IMR-90 (cell line): Measurements from ENCODE around the gene ERG. TPM values are rescaled to one million over a fixed set of nuclear protein-coding genes. Genes with fewer than 3 reads are reported as not detected.

ENCODE experiments used
- ATAC-seq: fragments of 200-7000 bp; cut with Tn5 transposase; 2 replicates; pipeline ENCODE4 v1.9.1; 2020; ENCODE audit warnings: low read depth, mild to moderate bottlenecking, moderate library complexity
- BruUV-seq: library from RNA; stranded (reverse); fragments of 400-500 nt; replicated peaks from 2 replicates; lab custom pipeline; 2021; lab: Mats Ljungman, UMichigan
- CTCF ChIA-PET: fragments of 300-600 bp; formaldehyde crosslinking; extraction: SDS; loops from one replicate; lab custom pipeline; 2021; ENCODE audit warnings: antibody characterized with exemption; lab: Yijun Ruan, JAX
- POLR2A ChIA-PET: fragments of 300-600 bp; sonication (Branson Sonifier 250); formaldehyde crosslinking; loops from one replicate; lab custom pipeline; 2022; ENCODE audit warnings: antibody characterized with exemption; ENCODE audit not compliant: unreplicated experiment; lab: Charles Lee
- DNase-seq: peaks from one replicate; pipeline ENCODE4 v3.0.0; 2013
- H2AFZ ChIP-seq: replicated peaks from 2 replicates; pipeline ENCODE3; 2013; ENCODE audit warnings: low read length, mild to moderate bottlenecking; ENCODE audit not compliant: poor library complexity
- H2AK5ac ChIP-seq: 2 replicates; pipeline ENCODE4 v1.6.1; 2013; ENCODE audit warnings: low read depth, low read length, inconsistent platforms
- H2AK9ac ChIP-seq: replicated peaks from 2 replicates; pipeline ENCODE3; 2013; ENCODE audit warnings: mild to moderate bottlenecking, low read depth, low read length, moderate library complexity; ENCODE audit not compliant: poor library complexity
- H2BK120ac ChIP-seq: 2 replicates; pipeline ENCODE4 v1.6.1; 2013; ENCODE audit warnings: low read depth, low read length, inconsistent platforms
- H2BK15ac ChIP-seq: 3 replicates; pipeline ENCODE4 v1.6.1; 2013; ENCODE audit warnings: low read depth, low read length, inconsistent platforms
- H2BK20ac ChIP-seq: 2 replicates; pipeline ENCODE4 v1.6.1; 2013; ENCODE audit warnings: low read depth, mild to moderate bottlenecking, inconsistent platforms, low read length, moderate library complexity
- H2BK5ac ChIP-seq: 2 replicates; pipeline ENCODE4 v1.6.1; 2013; ENCODE audit warnings: mild to moderate bottlenecking, low read depth, low read length, inconsistent platforms; ENCODE audit not compliant: poor library complexity, severe bottlenecking
- H3K14ac ChIP-seq: replicated peaks from 2 replicates; pipeline ENCODE4 v1.6.1; 2013; ENCODE audit warnings: low read depth, low read length, inconsistent platforms
- H3K18ac ChIP-seq: 2 replicates; pipeline ENCODE4 v1.6.1; 2013; ENCODE audit warnings: low read depth, low read length, control low read depth
- H3K23ac ChIP-seq: 2 replicates; pipeline ENCODE4 v1.6.1; 2013; ENCODE audit warnings: low read depth, low read length, inconsistent platforms
- H3K27ac ChIP-seq: 2 replicates; pipeline ENCODE4 v1.5.1; 2013; ENCODE audit warnings: mild to moderate bottlenecking, control low read depth, low read length; ENCODE audit not compliant: insufficient read depth
- H3K27me3 ChIP-seq: 2 replicates; pipeline ENCODE4 v1.6.1; 2013; ENCODE audit warnings: low read length; ENCODE audit not compliant: control insufficient read depth, insufficient read depth
- H3K36me3 ChIP-seq: 2 replicates; pipeline ENCODE4 v1.6.1; 2013; ENCODE audit warnings: low read length, mixed read lengths; ENCODE audit not compliant: control insufficient read depth, insufficient read depth
- H3K4ac ChIP-seq: 2 replicates; pipeline ENCODE4 v1.6.1; 2013; ENCODE audit warnings: low read depth, low read length, inconsistent platforms
- H3K4me1 ChIP-seq: 2 replicates; pipeline ENCODE4 v1.6.1; 2013; ENCODE audit warnings: low read length, mixed read lengths; ENCODE audit not compliant: control insufficient read depth, insufficient read depth
- H3K4me2 ChIP-seq: 2 replicates; pipeline ENCODE4 v1.6.1; 2013; ENCODE audit warnings: low read depth, mild to moderate bottlenecking, control low read depth, low read length, moderate library complexity
- H3K4me3 ChIP-seq: 2 replicates; pipeline ENCODE4 v1.5.1; 2013; ENCODE audit warnings: low read depth, mild to moderate bottlenecking, control low read depth, low read length, moderate library complexity; ENCODE audit not compliant: insufficient read depth
- H3K56ac ChIP-seq: 2 replicates; pipeline ENCODE4 v1.6.1; 2013; ENCODE audit warnings: low read length, inconsistent platforms; ENCODE audit not compliant: insufficient read depth; ENCODE audit errors: extremely low read depth
- H3K79me1 ChIP-seq, 2 experiments: 2 replicates each; pipeline ENCODE4 v1.6.1; 2013; ENCODE audit warnings: low read length in 2 of 2, inconsistent platforms in 1 of 2, low read depth in 1 of 2
- H3K9ac ChIP-seq: 2 replicates; pipeline ENCODE4 v1.6.1; 2013; ENCODE audit warnings: low read depth, low read length, control low read depth
- H3K9me1 ChIP-seq: 2 replicates; pipeline ENCODE4 v1.6.1; 2013; ENCODE audit warnings: low read length, inconsistent platforms; ENCODE audit not compliant: insufficient read depth
- H3K9me3 ChIP-seq: 2 replicates; pipeline ENCODE4 v1.6.1; 2013; ENCODE audit warnings: low read length; ENCODE audit not compliant: control insufficient read depth, insufficient read depth
- H4K20me1 ChIP-seq: 2 replicates; pipeline ENCODE4 v1.6.1; 2013; ENCODE audit warnings: low read length, inconsistent platforms; ENCODE audit not compliant: insufficient read depth
- H4K5ac ChIP-seq: 2 replicates; pipeline ENCODE4 v1.6.1; 2013; ENCODE audit warnings: mild to moderate bottlenecking, low read depth, low read length, control low read depth
- H4K8ac ChIP-seq, 2 experiments: 2 replicates each; pipeline ENCODE4 v1.6.1; 2013; ENCODE audit warnings: low read depth in 2 of 2, low read length in 2 of 2, control low read depth in 1 of 2, inconsistent platforms in 1 of 2
- H4K91ac ChIP-seq: 2 replicates; pipeline ENCODE4 v1.6.1; 2013; ENCODE audit warnings: low read depth, low read length, inconsistent platforms; ENCODE audit not compliant: insufficient read depth
- CEBPB ChIP-seq: IDR thresholded peaks from 2 replicates; pipeline ENCODE4 v1.6.1; 2012; ENCODE audit warnings: low read depth, low read length, improper control_type of control experiment
- FOS ChIP-seq: fragments of 150-350 bp; IDR thresholded peaks from 2 replicates; pipeline ENCODE4 v1.6.1; 2016; ENCODE audit warnings: low read depth, low read length
- WGBS, 2 experiments: methylation state at CpG; one replicate each; pipeline versions ENCODE4 v1.1.5 to v1.1.7; 2013; ENCODE audit warnings: missing lambda C conversion rate in 2 of 2; ENCODE audit not compliant: insufficient read length in 1 of 2; ENCODE audit errors: extremely low coverage in 2 of 2; 5-methylcytosine and 5-hydroxymethylcytosine counted together
- dilution Hi-C: fragments of 300-500 bp; cut with HindIII; formaldehyde crosslinking; loops from one replicate; pipeline ENCODE4 v1.14.3; 2018; ENCODE audit warnings: low sequenced_read_pairs; ENCODE audit not compliant: unreplicated experiment
- in situ Hi-C: fragments of 300-500 bp; cut with MboI; formaldehyde crosslinking; loops from 3 replicates; pipeline ENCODE4 v1.14.3; 2019; ENCODE audit warnings: low sequenced_read_pairs, inconsistent platforms, mixed read lengths
- intact Hi-C: fragments of 100-400 bp; cut with micrococcal nuclease; formaldehyde crosslinking; loops from 2 replicates; pipeline ENCODE4 v1.10.0; 2022
- polyA plus RNA-seq, 3 experiments: library from polyadenylated mRNA; depleted of rRNA; stranded (reverse); fragments of >200 nt; gene quantifications; 2 replicates each; pipeline ENCODE4 v1.2.3, GENCODE V29; 2012; ENCODE audit warnings: low replicate concordance in 1 of 3
- total RNA-seq: library from RNA; depleted of rRNA; stranded (reverse); fragments of >200 nt; gene quantifications from 2 replicates; pipeline ENCODE4 v1.2.3, GENCODE V29; 2012

The ERG gene
- total and polyA plus RNA-seq, 2 of the 4 experiments (the other 2 are of a cell fraction): not detected

DNA sequence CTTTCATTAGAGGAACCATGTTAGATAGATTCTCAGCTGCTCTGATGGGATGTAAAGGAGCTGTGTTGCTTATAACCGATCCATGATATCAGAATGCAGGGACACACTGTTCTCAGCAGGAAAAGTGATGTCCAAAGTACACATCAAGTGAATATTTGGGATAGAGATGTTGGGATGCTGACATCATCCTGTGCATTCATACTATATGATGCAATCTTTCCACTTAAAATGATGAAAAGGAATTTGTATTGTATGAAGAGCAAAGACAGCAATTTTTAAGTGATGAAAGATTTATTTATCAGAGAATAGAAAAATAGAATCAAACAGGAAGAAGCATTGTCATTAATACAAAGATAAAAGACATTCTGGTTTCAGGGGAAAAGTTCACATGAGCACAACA is 110.1 kb downstream of the ERG start:
- no peak overlapping the region for H3K14ac ChIP-seq
- no peak overlapping the region for H2AFZ ChIP-seq
- TF ChIP-seq FOS: no peak
- TF ChIP-seq CEBPB: peak; percentile 84
- no peak overlapping the region for H2AK5ac ChIP-seq
- CTCF ChIA-PET: no interaction called here
- no peak overlapping the region for H3K18ac ChIP-seq
- no peak overlapping the region for H3K23ac ChIP-seq
- no peak overlapping the region for H4K5ac ChIP-seq
- H3K79me1 ChIP-seq: no peaks in the 10 kb centered on the region
- no peaks in the 10 kb centered on the region for H3K36me3 ChIP-seq
- no peak overlapping the region for H3K4me2 ChIP-seq
- no peaks in the 10 kb centered on the region for H3K9me3 ChIP-seq
- H2AK9ac ChIP-seq: no peak overlapping the region
- H4K91ac ChIP-seq: no peak overlapping the region
- no peaks in the 10 kb centered on the region for H3K4me1 ChIP-seq
- no peak overlapping the region for H3K9ac ChIP-seq
- no peaks in the 10 kb centered on the region for H4K20me1 ChIP-seq
- POLR2A ChIA-PET: no interaction called here
- H4K8ac ChIP-seq: no peak overlapping the region
- no peak overlapping the region for H3K27ac ChIP-seq
- BruUV-seq: no TSS peak
- no peaks in the 10 kb centered on the region for H3K9me1 ChIP-seq
- DNase-seq (peak; percentile 1), ATAC-seq (no peak)
- no peak overlapping the region for H2BK5ac ChIP-seq
- no peak overlapping the region for H3K4me3 ChIP-seq
- no peak overlapping the region for H2BK120ac ChIP-seq
- WGBS, 2 experiments: no CpG with 5 or more reads among the region's 1 CpG
- no peak overlapping the region for H3K4ac ChIP-seq
- no peak overlapping the region for H3K56ac ChIP-seq
- dilution Hi-C loops: no loop called here
- no peak overlapping the region for H2BK15ac ChIP-seq
- peaks cover 23% of the 10 kb centered on the region for H3K27me3 ChIP-seq
- no peak overlapping the region for H2BK20ac ChIP-seq
- intact Hi-C loops: no loop called here
- in situ Hi-C loops: loop anchor here (25.0 kb wide), 1 partner anchor 774 kb away; no protein-coding TSS in a partner anchor
